ENCODE data around the gene KRT2.

GRCh38 chr12:52606581-52607218 is 45.3 kb downstream of the KRT2 start:
- TF ChIP-seq CTCF (IDR thresholded peaks at IDR 0.05), result no peak
- TF ChIP-seq POLR2AphosphoS5 (IDR thresholded peaks at IDR 0.05), result no peak
- TF ChIP-seq EP300 (IDR thresholded peaks at IDR 0.05), result no peak
